GM23338 (cell line): ENCODE results near the gene HEMK1. TPM values are rescaled to one million over a fixed set of nuclear protein-coding genes. Genes with fewer than 3 reads are reported as not detected.

Experiments
- ATAC-seq: fragments of 200-7000 bp; cut with Tn5 transposase; 3 replicates; pipeline ENCODE4 v1.9.1; 2020
- DNase-seq: peaks from one replicate; pipeline ENCODE4 v3.0.0-alpha.2; 2015; ENCODE audit warnings: low spot score
- H2AFZ ChIP-seq: fragments of 200-600 bp; sonication (generic); 2 replicates; pipeline ENCODE4 v1.8.0; 2016; ENCODE audit warnings: antibody characterized with exemption, mild to moderate bottlenecking, moderate library complexity
- H3F3A ChIP-seq: fragments of 200-600 bp; sonication (generic); replicated peaks from 2 replicates; pipeline ENCODE4 v1.8.0; 2017; ENCODE audit warnings: antibody characterized with exemption, mixed run types, low read depth
- H3K27ac ChIP-seq: fragments of 200-600 bp; sonication (generic); 2 replicates; pipeline ENCODE4 v1.6.1; 2016; ENCODE audit warnings: low read depth
- H3K27me3 ChIP-seq: fragments of 200-600 bp; sonication (generic); 2 replicates; pipeline ENCODE4 v1.8.0; 2016; ENCODE audit warnings: mild to moderate bottlenecking, mixed run types, moderate library complexity; ENCODE audit not compliant: insufficient read depth
- H3K36me3 ChIP-seq: fragments of 200-600 bp; sonication (generic); 2 replicates; pipeline ENCODE4 v1.8.0; 2016; ENCODE audit warnings: mild to moderate bottlenecking; ENCODE audit not compliant: insufficient read depth
- H3K4me1 ChIP-seq: fragments of 200-600 bp; sonication (generic); 2 replicates; pipeline ENCODE4 v1.8.0; 2016; ENCODE audit warnings: mild to moderate bottlenecking, moderate library complexity; ENCODE audit not compliant: insufficient read depth
- H3K4me2 ChIP-seq: fragments of 200-600 bp; sonication (generic); 2 replicates; pipeline ENCODE4 v1.7.1; 2017; ENCODE audit warnings: mixed run types
- H3K4me3 ChIP-seq: fragments of 200-600 bp; sonication (generic); 2 replicates; pipeline ENCODE4 v1.6.1; 2016; ENCODE audit warnings: mixed run types
- H3K79me2 ChIP-seq: fragments of 200-600 bp; sonication (generic); replicated peaks from 2 replicates; pipeline ENCODE4 v1.8.0; 2017; ENCODE audit warnings: mild to moderate bottlenecking; ENCODE audit not compliant: insufficient read depth
- H3K9me2 ChIP-seq: fragments of 200-600 bp; sonication (generic); 2 replicates; pipeline ENCODE4 v1.8.0; 2017; ENCODE audit not compliant: insufficient read depth
- H4K20me1 ChIP-seq: fragments of 200-600 bp; sonication (generic); replicated peaks from 2 replicates; pipeline ENCODE4 v1.8.0; 2017; ENCODE audit warnings: mild to moderate bottlenecking; ENCODE audit not compliant: insufficient read depth
- H3K27ac Mint-ChIP-seq: 2 replicates; pipeline ENCODE4 v1.8.0; 2020; ENCODE audit warnings: inconsistent platforms, mild to moderate bottlenecking, moderate library complexity, mixed read lengths
- H3K27me3 Mint-ChIP-seq: 3 replicates; pipeline ENCODE4 v1.8.0; 2022; ENCODE audit warnings: low read depth, mild to moderate bottlenecking, moderate library complexity, mixed read lengths, inconsistent platforms; ENCODE audit not compliant: insufficient read depth, poor library complexity
- H3K36me3 Mint-ChIP-seq: 3 replicates; pipeline ENCODE4 v1.8.0; 2021; ENCODE audit warnings: low read depth, mild to moderate bottlenecking, inconsistent platforms, moderate library complexity, mixed read lengths
- H3K4me1 Mint-ChIP-seq: 3 replicates; pipeline ENCODE4 v1.8.0; 2020; ENCODE audit warnings: mild to moderate bottlenecking, inconsistent platforms, mixed read lengths
- H3K4me3 Mint-ChIP-seq: 3 replicates; pipeline ENCODE4 v1.8.0; 2021; ENCODE audit warnings: moderate library complexity, mild to moderate bottlenecking, inconsistent platforms, mixed read lengths
- H3K9me3 Mint-ChIP-seq: 3 replicates; pipeline ENCODE4 v1.8.0; 2020; ENCODE audit warnings: moderate library complexity, mild to moderate bottlenecking, inconsistent platforms, mixed read lengths
- CREB1 ChIP-seq: fragments of 250-450 bp; sonication (Bioruptor Pico); IDR thresholded peaks from 2 replicates; pipeline ENCODE4 v1.5.0; 2020; ENCODE audit warnings: low read depth, mild to moderate bottlenecking, moderate library complexity
- EZH2 ChIP-seq: fragments of 200-600 bp; sonication (generic); IDR thresholded peaks from one replicate; pipeline ENCODE4 v1.8.0; 2017; ENCODE audit warnings: antibody characterized with exemption, mild to moderate bottlenecking, low read depth; ENCODE audit not compliant: unreplicated experiment
- EZH2phosphoT487 ChIP-seq: fragments of 200-600 bp; sonication (generic); IDR thresholded peaks from one replicate; pipeline ENCODE4 v1.8.1; 2018; ENCODE audit warnings: antibody characterized with exemption; ENCODE audit not compliant: unreplicated experiment
- JUNB ChIP-seq: IDR thresholded peaks from one replicate; pipeline ENCODE4 v1.6.1; 2016; ENCODE audit warnings: antibody characterized with exemption; ENCODE audit not compliant: unreplicated experiment
- NANOG ChIP-seq: IDR thresholded peaks from 2 replicates; pipeline ENCODE4 v1.6.1; 2016; ENCODE audit warnings: antibody characterized with exemption, borderline replicate concordance
- POLR2AphosphoS5 ChIP-seq: IDR thresholded peaks from 2 replicates; pipeline ENCODE4 v1.6.1; 2016; ENCODE audit warnings: antibody characterized with exemption, low read depth
- STAT1 ChIP-seq: IDR thresholded peaks from one replicate; pipeline ENCODE4 v1.6.1; 2016; ENCODE audit warnings: antibody characterized with exemption; ENCODE audit not compliant: unreplicated experiment
- ZNF114 ChIP-seq: fragments of 250-450 bp; sonication (Bioruptor Pico); IDR thresholded peaks from 2 replicates; pipeline ENCODE4 v1.5.0; 2020; ENCODE audit warnings: mild to moderate bottlenecking, moderate library complexity
- ZNF331 ChIP-seq: fragments of 250-450 bp; sonication (Bioruptor Pico); IDR thresholded peaks from 2 replicates; pipeline ENCODE4 v1.5.0; 2020; ENCODE audit warnings: low read depth, mild to moderate bottlenecking, moderate library complexity
- polyA plus RNA-seq: library from polyadenylated mRNA; unstranded; fragments of >200 nt; fragmentation: Nextera tagmentation; extraction: Ambion mirVana; gene quantifications from 2 replicates; pipeline ENCODE4 v1.2.1, GENCODE V29; 2016
- total RNA-seq: library from RNA; depleted of rRNA; stranded (reverse); fragments of >200 nt; shearing (Covaris generic); gene quantifications from 2 replicates; pipeline ENCODE4 v1.2.3, GENCODE V29; 2014
- TF ChIP-seq, protein P1 (sequence below): IDR thresholded peaks from 2 replicates; pipeline ENCODE4 v1.6.1; 2016; ENCODE audit warnings: antibody characterized with exemption
- TF ChIP-seq, protein P2 (sequence below), 2 experiments: fragments of 200-600 bp in 1 of 2; sonication (generic) in 1 of 2; conservative IDR thresholded peaks; 2 replicates each; pipeline versions ENCODE4 v1.5.1 to v1.6.1; 2016 to 2017; ENCODE audit warnings: antibody characterized with exemption in 2 of 2, low read depth in 2 of 2, mild to moderate bottlenecking in 2 of 2, moderate library complexity in 1 of 2
- TF ChIP-seq, protein P3 (sequence below): IDR thresholded peaks from one replicate; pipeline ENCODE4 v1.6.1; 2018; ENCODE audit warnings: antibody characterized with exemption; ENCODE audit not compliant: unreplicated experiment
- TF ChIP-seq, protein P4 (sequence below): fragments of 250-450 bp; sonication (Bioruptor Pico); IDR thresholded peaks from 2 replicates; pipeline ENCODE4 v1.5.0; 2020; ENCODE audit warnings: mild to moderate bottlenecking, moderate library complexity

HEMK1 gene
- total and polyA plus RNA-seq, 2 experiments from 2014 or later: 5.6 to 10.1 TPM

DNA sequence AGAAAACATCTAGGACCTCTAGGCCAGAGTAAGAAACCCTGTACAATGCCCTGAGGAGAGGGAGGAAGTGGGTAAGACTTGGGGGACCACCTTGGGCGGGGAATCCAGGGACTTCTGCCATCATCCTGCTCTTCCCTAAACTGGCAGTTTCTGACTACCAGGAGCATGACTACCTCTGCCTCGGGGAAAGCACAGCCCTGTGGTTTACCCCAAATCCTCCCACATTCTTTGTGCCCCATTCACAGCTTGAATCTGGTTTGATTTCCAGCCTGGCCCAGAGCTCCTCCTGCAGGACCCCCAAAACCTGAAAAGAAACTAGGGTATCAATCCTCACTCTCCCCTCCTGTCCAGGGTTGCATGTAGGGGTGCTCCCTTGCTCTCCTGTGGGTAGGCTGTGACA, 6.5 kb upstream of the HEMK1 start:
- DNase-seq (no peak), ATAC-seq (no peak)
- Histone ChIP-seq H3K27me3 (peaks cover 13% of the 10 kb centered on the region; the same call in 1 of the 2 replicates), H3K27ac (no peak overlapping the region), H4K20me1 (no peaks in the 10 kb centered on the region), H3K4me2 (no peak overlapping the region), H3K79me2 (no peaks in the 10 kb centered on the region), H3F3A (peaks cover 5% of the 10 kb centered on the region; the same call in 1 of the 2 replicates), H3K4me3 (no peak overlapping the region), H2AFZ (no peak overlapping the region), H3K36me3 (no peaks in the 10 kb centered on the region), H3K4me1 (no peaks in the 10 kb centered on the region; the same call in 1 of the 2 replicates), H3K9me2 (no peaks in the 10 kb centered on the region)
- Mint-ChIP-seq H3K4me3 (no peak overlapping the region), H3K36me3 (peaks cover 3% of the 10 kb centered on the region; the same call in 1 of the 3 replicates), H3K9me3 (no peaks in the 10 kb centered on the region; the same call in 2 of the 3 replicates), H3K4me1 (peaks cover 10% of the 10 kb centered on the region; the same call in 2 of the 3 replicates), H3K27ac (no peak overlapping the region), H3K27me3 (peaks cover 13% of the 10 kb centered on the region)
- no peak for TF ChIP-seq ZNF114 (CRISPR knock-in tag)
- no peak for TF ChIP-seq JUNB
- TF ChIP-seq CREB1 (CRISPR knock-in tag): no peak
- TF ChIP-seq, protein P1, sequence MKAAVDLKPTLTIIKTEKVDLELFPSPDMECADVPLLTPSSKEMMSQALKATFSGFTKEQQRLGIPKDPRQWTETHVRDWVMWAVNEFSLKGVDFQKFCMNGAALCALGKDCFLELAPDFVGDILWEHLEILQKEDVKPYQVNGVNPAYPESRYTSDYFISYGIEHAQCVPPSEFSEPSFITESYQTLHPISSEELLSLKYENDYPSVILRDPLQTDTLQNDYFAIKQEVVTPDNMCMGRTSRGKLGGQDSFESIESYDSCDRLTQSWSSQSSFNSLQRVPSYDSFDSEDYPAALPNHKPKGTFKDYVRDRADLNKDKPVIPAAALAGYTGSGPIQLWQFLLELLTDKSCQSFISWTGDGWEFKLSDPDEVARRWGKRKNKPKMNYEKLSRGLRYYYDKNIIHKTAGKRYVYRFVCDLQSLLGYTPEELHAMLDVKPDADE: no peak
- no peak for TF ChIP-seq POLR2AphosphoS5
- TF ChIP-seq EZH2: no peak
- TF ChIP-seq EZH2phosphoT487: no peak
- no peak for TF ChIP-seq STAT1
- no peak for TF ChIP-seq ZNF331 (CRISPR knock-in tag)
- TF ChIP-seq, protein P2, sequence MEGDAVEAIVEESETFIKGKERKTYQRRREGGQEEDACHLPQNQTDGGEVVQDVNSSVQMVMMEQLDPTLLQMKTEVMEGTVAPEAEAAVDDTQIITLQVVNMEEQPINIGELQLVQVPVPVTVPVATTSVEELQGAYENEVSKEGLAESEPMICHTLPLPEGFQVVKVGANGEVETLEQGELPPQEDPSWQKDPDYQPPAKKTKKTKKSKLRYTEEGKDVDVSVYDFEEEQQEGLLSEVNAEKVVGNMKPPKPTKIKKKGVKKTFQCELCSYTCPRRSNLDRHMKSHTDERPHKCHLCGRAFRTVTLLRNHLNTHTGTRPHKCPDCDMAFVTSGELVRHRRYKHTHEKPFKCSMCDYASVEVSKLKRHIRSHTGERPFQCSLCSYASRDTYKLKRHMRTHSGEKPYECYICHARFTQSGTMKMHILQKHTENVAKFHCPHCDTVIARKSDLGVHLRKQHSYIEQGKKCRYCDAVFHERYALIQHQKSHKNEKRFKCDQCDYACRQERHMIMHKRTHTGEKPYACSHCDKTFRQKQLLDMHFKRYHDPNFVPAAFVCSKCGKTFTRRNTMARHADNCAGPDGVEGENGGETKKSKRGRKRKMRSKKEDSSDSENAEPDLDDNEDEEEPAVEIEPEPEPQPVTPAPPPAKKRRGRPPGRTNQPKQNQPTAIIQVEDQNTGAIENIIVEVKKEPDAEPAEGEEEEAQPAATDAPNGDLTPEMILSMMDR (conservative IDR thresholded peaks at IDR 0.05; ENCODE audit: low read depth in 2 of 2): no peak
- TF ChIP-seq NANOG: no peak
- TF ChIP-seq, protein P3, sequence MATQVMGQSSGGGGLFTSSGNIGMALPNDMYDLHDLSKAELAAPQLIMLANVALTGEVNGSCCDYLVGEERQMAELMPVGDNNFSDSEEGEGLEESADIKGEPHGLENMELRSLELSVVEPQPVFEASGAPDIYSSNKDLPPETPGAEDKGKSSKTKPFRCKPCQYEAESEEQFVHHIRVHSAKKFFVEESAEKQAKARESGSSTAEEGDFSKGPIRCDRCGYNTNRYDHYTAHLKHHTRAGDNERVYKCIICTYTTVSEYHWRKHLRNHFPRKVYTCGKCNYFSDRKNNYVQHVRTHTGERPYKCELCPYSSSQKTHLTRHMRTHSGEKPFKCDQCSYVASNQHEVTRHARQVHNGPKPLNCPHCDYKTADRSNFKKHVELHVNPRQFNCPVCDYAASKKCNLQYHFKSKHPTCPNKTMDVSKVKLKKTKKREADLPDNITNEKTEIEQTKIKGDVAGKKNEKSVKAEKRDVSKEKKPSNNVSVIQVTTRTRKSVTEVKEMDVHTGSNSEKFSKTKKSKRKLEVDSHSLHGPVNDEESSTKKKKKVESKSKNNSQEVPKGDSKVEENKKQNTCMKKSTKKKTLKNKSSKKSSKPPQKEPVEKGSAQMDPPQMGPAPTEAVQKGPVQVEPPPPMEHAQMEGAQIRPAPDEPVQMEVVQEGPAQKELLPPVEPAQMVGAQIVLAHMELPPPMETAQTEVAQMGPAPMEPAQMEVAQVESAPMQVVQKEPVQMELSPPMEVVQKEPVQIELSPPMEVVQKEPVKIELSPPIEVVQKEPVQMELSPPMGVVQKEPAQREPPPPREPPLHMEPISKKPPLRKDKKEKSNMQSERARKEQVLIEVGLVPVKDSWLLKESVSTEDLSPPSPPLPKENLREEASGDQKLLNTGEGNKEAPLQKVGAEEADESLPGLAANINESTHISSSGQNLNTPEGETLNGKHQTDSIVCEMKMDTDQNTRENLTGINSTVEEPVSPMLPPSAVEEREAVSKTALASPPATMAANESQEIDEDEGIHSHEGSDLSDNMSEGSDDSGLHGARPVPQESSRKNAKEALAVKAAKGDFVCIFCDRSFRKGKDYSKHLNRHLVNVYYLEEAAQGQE: no peak
- TF ChIP-seq, protein P4, sequence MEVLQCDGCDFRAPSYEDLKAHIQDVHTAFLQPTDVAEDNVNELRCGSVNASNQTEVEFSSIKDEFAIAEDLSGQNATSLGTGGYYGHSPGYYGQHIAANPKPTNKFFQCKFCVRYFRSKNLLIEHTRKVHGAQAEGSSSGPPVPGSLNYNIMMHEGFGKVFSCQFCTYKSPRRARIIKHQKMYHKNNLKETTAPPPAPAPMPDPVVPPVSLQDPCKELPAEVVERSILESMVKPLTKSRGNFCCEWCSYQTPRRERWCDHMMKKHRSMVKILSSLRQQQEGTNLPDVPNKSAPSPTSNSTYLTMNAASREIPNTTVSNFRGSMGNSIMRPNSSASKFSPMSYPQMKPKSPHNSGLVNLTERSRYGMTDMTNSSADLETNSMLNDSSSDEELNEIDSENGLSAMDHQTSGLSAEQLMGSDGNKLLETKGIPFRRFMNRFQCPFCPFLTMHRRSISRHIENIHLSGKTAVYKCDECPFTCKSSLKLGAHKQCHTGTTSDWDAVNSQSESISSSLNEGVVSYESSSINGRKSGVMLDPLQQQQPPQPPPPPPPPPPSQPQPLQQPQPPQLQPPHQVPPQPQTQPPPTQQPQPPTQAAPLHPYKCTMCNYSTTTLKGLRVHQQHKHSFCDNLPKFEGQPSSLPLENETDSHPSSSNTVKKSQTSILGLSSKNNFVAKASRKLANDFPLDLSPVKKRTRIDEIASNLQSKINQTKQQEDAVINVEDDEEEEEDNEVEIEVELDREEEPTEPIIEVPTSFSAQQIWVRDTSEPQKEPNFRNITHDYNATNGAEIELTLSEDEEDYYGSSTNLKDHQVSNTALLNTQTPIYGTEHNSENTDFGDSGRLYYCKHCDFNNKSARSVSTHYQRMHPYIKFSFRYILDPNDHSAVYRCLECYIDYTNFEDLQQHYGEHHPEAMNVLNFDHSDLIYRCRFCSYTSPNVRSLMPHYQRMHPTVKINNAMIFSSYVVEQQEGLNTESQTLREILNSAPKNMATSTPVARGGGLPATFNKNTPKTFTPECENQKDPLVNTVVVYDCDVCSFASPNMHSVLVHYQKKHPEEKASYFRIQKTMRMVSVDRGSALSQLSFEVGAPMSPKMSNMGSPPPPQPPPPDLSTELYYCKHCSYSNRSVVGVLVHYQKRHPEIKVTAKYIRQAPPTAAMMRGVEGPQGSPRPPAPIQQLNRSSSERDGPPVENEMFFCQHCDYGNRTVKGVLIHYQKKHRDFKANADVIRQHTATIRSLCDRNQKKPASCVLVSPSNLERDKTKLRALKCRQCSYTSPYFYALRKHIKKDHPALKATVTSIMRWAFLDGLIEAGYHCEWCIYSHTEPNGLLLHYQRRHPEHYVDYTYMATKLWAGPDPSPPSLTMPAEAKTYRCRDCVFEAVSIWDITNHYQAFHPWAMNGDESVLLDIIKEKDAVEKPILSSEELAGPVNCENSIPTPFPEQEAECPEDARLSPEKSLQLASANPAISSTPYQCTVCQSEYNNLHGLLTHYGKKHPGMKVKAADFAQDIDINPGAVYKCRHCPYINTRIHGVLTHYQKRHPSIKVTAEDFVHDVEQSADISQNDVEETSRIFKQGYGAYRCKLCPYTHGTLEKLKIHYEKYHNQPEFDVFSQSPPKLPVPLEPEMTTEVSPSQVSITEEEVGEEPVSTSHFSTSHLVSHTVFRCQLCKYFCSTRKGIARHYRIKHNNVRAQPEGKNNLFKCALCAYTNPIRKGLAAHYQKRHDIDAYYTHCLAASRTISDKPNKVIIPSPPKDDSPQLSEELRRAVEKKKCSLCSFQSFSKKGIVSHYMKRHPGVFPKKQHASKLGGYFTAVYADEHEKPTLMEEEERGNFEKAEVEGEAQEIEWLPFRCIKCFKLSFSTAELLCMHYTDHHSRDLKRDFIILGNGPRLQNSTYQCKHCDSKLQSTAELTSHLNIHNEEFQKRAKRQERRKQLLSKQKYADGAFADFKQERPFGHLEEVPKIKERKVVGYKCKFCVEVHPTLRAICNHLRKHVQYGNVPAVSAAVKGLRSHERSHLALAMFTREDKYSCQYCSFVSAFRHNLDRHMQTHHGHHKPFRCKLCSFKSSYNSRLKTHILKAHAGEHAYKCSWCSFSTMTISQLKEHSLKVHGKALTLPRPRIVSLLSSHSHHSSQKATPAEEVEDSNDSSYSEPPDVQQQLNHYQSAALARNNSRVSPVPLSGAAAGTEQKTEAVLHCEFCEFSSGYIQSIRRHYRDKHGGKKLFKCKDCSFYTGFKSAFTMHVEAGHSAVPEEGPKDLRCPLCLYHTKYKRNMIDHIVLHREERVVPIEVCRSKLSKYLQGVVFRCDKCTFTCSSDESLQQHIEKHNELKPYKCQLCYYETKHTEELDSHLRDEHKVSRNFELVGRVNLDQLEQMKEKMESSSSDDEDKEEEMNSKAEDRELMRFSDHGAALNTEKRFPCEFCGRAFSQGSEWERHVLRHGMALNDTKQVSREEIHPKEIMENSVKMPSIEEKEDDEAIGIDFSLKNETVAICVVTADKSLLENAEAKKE (CRISPR knock-in tag): no peak
